Fibroblast of mammary gland (primary cell): Measurements from ENCODE around the gene ASCC1.

Experiments
- DNase-seq: peaks from one replicate; pipeline ENCODE4 v3.0.0-alpha.2; 2010; ENCODE audit warnings: low read depth
- H3K4me3 ChIP-seq: 2 replicates; pipeline ENCODE4 v1.5.1; 2011; ENCODE audit warnings: low read depth, mild to moderate bottlenecking, low read length, moderate library complexity; ENCODE audit not compliant: control insufficient read depth
- CTCF ChIP-seq: conservative IDR thresholded peaks from 2 replicates; pipeline ENCODE4 v1.5.1; 2011; ENCODE audit warnings: low read depth, low read length, inconsistent platforms; ENCODE audit not compliant: control insufficient read depth, insufficient read depth

Gene ASCC1

GRCh38 chr10:72215611-72216549 lies at the start of gene ASCC1, which contains the start of gene ANAPC16:
Gene ASCC1, minus strand, starts transcription at chr10:72216276. Its CDS starts 2,978 bp downstream, at chr10:72213298.
Gene ANAPC16, plus strand, starts transcription at chr10:72216012. Its CDS starts 7,903 bp downstream, at chr10:72223915.
- peak within 1 kb of the TSS; percentile 78 for H3K4me3 ChIP-seq
- DNase-seq = peak; percentile 90
- no peak for TF ChIP-seq CTCF

- DNase-seq = no peak
- no peak overlapping the region for H3K4me3 ChIP-seq
- TF ChIP-seq CTCF = no peak
Measured at GRCh38 chr10:72265508-72265907, 49.4 kb upstream of the ASCC1 start.

GRCh38 chr10:72264536-72264935 lies 48.5 kb upstream of the ASCC1 start:
- DNase-seq = no peak
- TF ChIP-seq CTCF = no peak
- no peak overlapping the region for H3K4me3 ChIP-seq

- no peak overlapping the region for H3K4me3 ChIP-seq
- no peak for DNase-seq
- TF ChIP-seq CTCF = no peak
Measured at GRCh38 chr10:72263613-72264241, 47.7 kb upstream of the ASCC1 start.

- no peak overlapping the region for H3K4me3 ChIP-seq
- no peak for TF ChIP-seq CTCF
- no peak for DNase-seq
Measured at GRCh38 chr10:72261784-72262404, 45.8 kb upstream of the ASCC1 start.

- peak overlapping the region; percentile 52 for H3K4me3 ChIP-seq
- DNase-seq = no peak
- no peak for TF ChIP-seq CTCF
Measured at GRCh38 chr10:72260976-72261783, 45.1 kb upstream of the ASCC1 start.
